Measurements from ENCODE around the gene TICAM1.
"Not testable (repeated sequence)": the region's sequence is repeated elsewhere in the genome, so short reads cannot be mapped to it uniquely, and the experiment has no call there.

DNA sequence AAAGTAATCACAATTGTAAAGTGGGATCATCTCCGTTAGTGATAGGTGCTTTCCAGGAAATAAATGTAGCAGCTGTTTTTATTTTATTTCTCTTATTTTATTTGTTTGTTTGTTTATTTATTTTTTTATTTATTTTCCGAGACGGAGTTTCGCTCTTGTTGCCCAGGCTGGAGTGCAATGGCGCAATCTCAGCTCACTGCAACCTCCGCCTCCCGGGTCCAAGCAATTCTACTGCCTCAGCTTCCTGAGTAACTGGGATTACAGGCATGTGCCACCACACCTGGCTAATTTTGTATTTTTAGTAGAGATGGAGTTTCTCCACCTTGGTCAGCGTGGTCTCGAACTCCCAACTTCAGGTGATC, 448 bp upstream of the TICAM1 start:
- TF ChIP-seq CTCF (conservative IDR thresholded peaks at IDR 0.05; ENCODE audit: low read depth, low read length); EZH2 (IDR thresholded peaks at IDR 0.05; ENCODE audit: borderline replicate concordance, low read depth, low read length, poor library complexity, severe bottlenecking): not testable (repeated sequence)
